Kidney (tissue), 14 donors: ENCODE measurements around the gene RTP5. TPM values are rescaled to one million over a fixed set of nuclear protein-coding genes. Genes with fewer than 3 reads are reported as not detected.

Experiments used
- DNase-seq, 5 donors: peaks; one replicate each; pipeline ENCODE4 v3.0.0-alpha.2; 2013 to 2020
- FAIRE-seq: peaks from 2 replicates; lab custom pipeline; 2012; peaks lifted over from hg19 to GRCh38; lab: Jason Lieb, UNC
- H3K27ac ChIP-seq, 2 donors: one replicate each; pipeline ENCODE4 v1.7.0; 2013; ENCODE audit warnings: low read depth in 2 of 2, low read length in 2 of 2, inconsistent platforms in 1 of 2
- H3K27me3 ChIP-seq: one replicate; pipeline ENCODE4 v1.7.1; 2013; ENCODE audit warnings: low read length, inconsistent platforms; ENCODE audit not compliant: control insufficient read depth, insufficient read depth
- H3K36me3 ChIP-seq, 3 donors: one replicate each; pipeline versions ENCODE4 v1.7.0 to v1.7.1; 2013; ENCODE audit warnings: low read length in 3 of 3, control low read depth in 1 of 3, inconsistent platforms in 1 of 3; ENCODE audit not compliant: insufficient read depth in 3 of 3, control insufficient read depth in 2 of 3
- H3K4me1 ChIP-seq, 3 donors: one replicate each; pipeline versions ENCODE4 v1.7.0 to v1.7.1; 2013; ENCODE audit warnings: low read length in 3 of 3, inconsistent platforms in 1 of 3, low read depth in 1 of 3; ENCODE audit not compliant: control insufficient read depth in 2 of 3, insufficient read depth in 2 of 3
- H3K4me3 ChIP-seq, 3 donors: one replicate each; pipeline versions ENCODE4 v1.7.0 to v1.8.1; 2013; ENCODE audit warnings: low read length in 3 of 3, control low read depth in 1 of 3, inconsistent platforms in 1 of 3
- H3K9ac ChIP-seq, 3 donors: one replicate each; pipeline versions ENCODE4 v1.7.0 to v1.7.1; 2013; ENCODE audit warnings: low read length in 3 of 3, control low read depth in 1 of 3, inconsistent platforms in 1 of 3
- H3K9me3 ChIP-seq, 3 donors: one replicate each; pipeline versions ENCODE4 v1.7.0 to v1.7.1; 2013; ENCODE audit warnings: low read length in 3 of 3, control low read depth in 1 of 3, inconsistent platforms in 1 of 3; ENCODE audit not compliant: control insufficient read depth in 2 of 3, insufficient read depth in 1 of 3
- CTCF ChIP-seq: IDR thresholded peaks from 3 replicates; pipeline ENCODE4 v1.5.1; 2012; ENCODE audit warnings: mild to moderate bottlenecking, moderate library complexity, borderline replicate concordance; ENCODE audit not compliant: insufficient read depth; ENCODE audit errors: extremely low read depth
- intact Hi-C: fragments of 100-400 bp; cut with DNase I; formaldehyde crosslinking; loops from one replicate; pipeline ENCODE4 v1.11.1; 2022
- polyA plus RNA-seq: library from polyadenylated mRNA; stranded (reverse); fragments of 350-450 nt; fragmentation: Illumina TruSeq; extraction: RNeasy Lipid Tissue Mini Kit (QIAGEN cat#74804); gene quantifications from one replicate; pipeline ENCODE4 v1.2.3, GENCODE V29; 2014; ENCODE audit warnings: low read depth, low replicate concordance; ENCODE audit not compliant: insufficient read depth
- total RNA-seq: library from RNA; stranded (reverse); fragmentation: NEBNext Ultra II Directional; extraction: Animal tissue kit (Norgen Biotek cat#: 25700); gene quantifications from one replicate; pipeline ENCODE4 v1.2.1, GENCODE V29; 2021
- donor health status: control.
- donor health status: control.
- donor health status: control.
- donor health status: control.
- donor health status: control.
- donor health status: DM: yes; HTN: yes; CAD: no.
- donor health status: Normal renal cell carcinoma (clear cell type).

RTP5 gene
- total and polyA plus RNA-seq, 2 donors from 2014 or later: 0.13 TPM; not detected in 1

GRCh38 chr2:241858206-241859016 is 11.1 kb upstream of the RTP5 start, which contains the start of gene PDCD1:
PDCD1 (minus strand) TSS chr2:241858894; CDS start chr2:241858838, 56 bp downstream.
- H3K9ac ChIP-seq: no peak within 1 kb of the TSS

GRCh38 chr2:241859017-241859435 is 10.5 kb upstream of the RTP5 start:
- Histone ChIP-seq H3K9ac (no peak overlapping the region), H3K4me3 (no peak overlapping the region), H3K27ac (no peak overlapping the region), H3K9me3 (peaks cover 0 to under 1% (median 0%) of the 10 kb centered on the region in 3 donors), H3K4me1 (peaks cover 0 to 9% (median under 1%) of the 10 kb centered on the region in 3 donors), H3K36me3 (no peaks in the 10 kb centered on the region), H3K27me3 (peaks cover under 1% of the 10 kb centered on the region)
- peak in 1 of 5 donors; percentile 67 for DNase-seq
- TF ChIP-seq CTCF: no peak
- no peak for FAIRE-seq
- intact Hi-C loops: no loop called here

More at GRCh38 chr2:241858206-241859016, 11.1 kb upstream of the RTP5 start, which contains the start of gene PDCD1:
- FAIRE-seq (no peak), DNase-seq (peak; percentile 42 to 88 (median 69))
- Histone ChIP-seq H3K27ac (peak within 1 kb of the TSS in 1 of 2 donors; percentile 64), H3K36me3 (no peaks in the 10 kb centered on the region), H3K9me3 (no peaks in the 10 kb centered on the region), H3K4me1 (peaks cover 0 to 6% (median 0%) of the 10 kb centered on the region in 3 donors), H3K4me3 (no peak within 1 kb of the TSS), H3K27me3 (no peaks in the 10 kb centered on the region)
- intact Hi-C loops: no loop called here
- TF ChIP-seq CTCF: no peak

- H3K9ac ChIP-seq: no peak overlapping the region
- peak overlapping the region in 1 of 2 donors; percentile 64 for H3K27ac ChIP-seq
- H3K9me3 ChIP-seq: peaks cover 0 to 6% (median 0%) of the 10 kb centered on the region in 3 donors
- peaks cover 0 to 3% (median 0%) of the 10 kb centered on the region in 3 donors for H3K36me3 ChIP-seq
- H3K27me3 ChIP-seq: peaks cover 6% of the 10 kb centered on the region
- H3K4me3 ChIP-seq: no peak overlapping the region
- DNase-seq: peak in 2 of 5 donors; percentile 45 to 81
- TF ChIP-seq CTCF: no peak
- intact Hi-C loops: no loop called here
- no peak for FAIRE-seq
- H3K4me1 ChIP-seq: peaks cover 0 to 11% (median 4%) of the 10 kb centered on the region in 3 donors
Observed at GRCh38 chr2:241859436-241860183, 9.9 kb upstream of the RTP5 start.
